Uterus (tissue), 2 donors: Measurements from ENCODE around the gene CDC34.

Experiments
- CTCF ChIP-seq, 4 experiments: fragments of 200-600 bp in 2 of 4; fragments of 450-650 bp in 2 of 4; sonication (generic) in 2 of 4; IDR thresholded peaks; one replicate each; pipeline ENCODE4 v1.5.1; 2016 to 2019; ENCODE audit warnings: antibody characterized with exemption in 4 of 4, mild to moderate bottlenecking in 2 of 4, moderate library complexity in 1 of 4
- POLR2A ChIP-seq, 2 donors: fragments of 450-650 bp; IDR thresholded peaks; one replicate each; pipeline ENCODE4 v1.6.1; 2016; ENCODE audit warnings: antibody characterized with exemption in 2 of 2, mild to moderate bottlenecking in 1 of 2, moderate library complexity in 1 of 2

- TF ChIP-seq CTCF (IDR thresholded peaks at IDR 0.05) (no peak), POLR2A (IDR thresholded peaks at IDR 0.05) (no peak)
These were observed 33.6 kb upstream of the CDC34 start for GRCh38 chr19:497869-498510.
